CD4-positive, alpha-beta memory T cell (primary cell): ENCODE measurements around the gene CHCHD6. TPM values are rescaled to one million over a fixed set of nuclear protein-coding genes. Genes with fewer than 3 reads are reported as not detected.

Experiments used
- CTCF ChIA-PET: fragments of 350-600 bp; sonication (Branson Sonifier 250); formaldehyde crosslinking; loops from one replicate; lab custom pipeline; 2021; ENCODE audit warnings: inconsistent platforms; ENCODE audit not compliant: partially characterized antibody; lab: Charles Lee
- POLR2A ChIA-PET: fragments of 350-600 bp; sonication (Branson Sonifier 250); formaldehyde crosslinking; loops from one replicate; lab custom pipeline; 2021; ENCODE audit not compliant: partially characterized antibody; lab: Charles Lee
- DNase-seq, 5 donors: peaks; one replicate each; pipeline versions ENCODE4 v3.0.0 to v3.0.0-alpha.2; 2020 to 2022; ENCODE audit warnings: mixed read lengths in 1 of 5
- H3K27ac ChIP-seq: one replicate; pipeline ENCODE4 v1.7.0; 2013; ENCODE audit warnings: low read depth, low read length
- H3K27me3 ChIP-seq: 2 replicates; pipeline ENCODE4 v1.7.0; 2013; ENCODE audit warnings: mild to moderate bottlenecking, low read length, moderate library complexity; ENCODE audit not compliant: insufficient read depth
- H3K36me3 ChIP-seq: 2 replicates; pipeline ENCODE4 v1.7.0; 2013; ENCODE audit warnings: mild to moderate bottlenecking, low read length, moderate library complexity; ENCODE audit not compliant: insufficient read depth
- H3K4me1 ChIP-seq: 2 replicates; pipeline ENCODE4 v1.7.0; 2013; ENCODE audit warnings: mild to moderate bottlenecking, low read length, moderate library complexity; ENCODE audit not compliant: insufficient read depth
- H3K4me3 ChIP-seq, 2 donors: one replicate each; pipeline ENCODE4 v1.7.0; 2013; ENCODE audit warnings: low read length in 2 of 2, mild to moderate bottlenecking in 1 of 2
- H3K9me3 ChIP-seq, 2 donors: one replicate each; pipeline ENCODE4 v1.7.0; 2013; ENCODE audit warnings: low read length in 2 of 2, control low read depth in 1 of 2; ENCODE audit not compliant: control insufficient read depth in 1 of 2
- H3K27ac Mint-ChIP-seq, 7 donors: one replicate each; pipeline ENCODE4 v1.8.0; 2020 to 2021; ENCODE audit warnings: mixed read lengths in 7 of 7, mild to moderate bottlenecking in 6 of 7, inconsistent platforms in 3 of 7, moderate library complexity in 3 of 7
- H3K27me3 Mint-ChIP-seq, 2 donors: one replicate each; pipeline ENCODE4 v1.8.0; 2020 to 2021; ENCODE audit warnings: mixed read lengths in 2 of 2
- H3K36me3 Mint-ChIP-seq, 2 donors: one replicate each; pipeline ENCODE4 v1.8.0; 2020 to 2021; ENCODE audit warnings: mixed read lengths in 2 of 2, inconsistent platforms in 1 of 2, mild to moderate bottlenecking in 1 of 2
- H3K4me1 Mint-ChIP-seq, 4 donors: one replicate each; pipeline ENCODE4 v1.8.0; 2020 to 2021; ENCODE audit warnings: mixed read lengths in 4 of 4, mild to moderate bottlenecking in 1 of 4
- H3K4me3 Mint-ChIP-seq, 8 donors: one replicate each; pipeline ENCODE4 v1.8.0; 2020 to 2021; ENCODE audit warnings: mixed read lengths in 8 of 8, mild to moderate bottlenecking in 7 of 8, moderate library complexity in 6 of 8, inconsistent platforms in 3 of 8
- H3K9me3 Mint-ChIP-seq, 8 donors: one replicate each; pipeline ENCODE4 v1.8.0; 2020 to 2021; ENCODE audit warnings: mixed read lengths in 8 of 8, mild to moderate bottlenecking in 5 of 8, inconsistent platforms in 3 of 8, moderate library complexity in 1 of 8
- intact Hi-C: fragments of 100-400 bp; cut with micrococcal nuclease; formaldehyde crosslinking; loops from one replicate; pipeline ENCODE4 v1.15.1; 2023
- polyA plus RNA-seq, 2 donors: library from polyadenylated mRNA; unstranded; fragments of 300-500 nt; fragmentation: Illumina TruSeq; gene quantifications; one replicate each; pipeline ENCODE4 v1.2.3, GENCODE V29; 2021
- total RNA-seq, 2 experiments: library from RNA; stranded (reverse); gene quantifications; one replicate each; pipeline ENCODE4 v1.2.3, GENCODE V29; 2021

CHCHD6 gene
- total and polyA plus RNA-seq, 4 experiments from 2014 or later, result 7.3 to 12.3 (median 10.2) TPM

DNA sequence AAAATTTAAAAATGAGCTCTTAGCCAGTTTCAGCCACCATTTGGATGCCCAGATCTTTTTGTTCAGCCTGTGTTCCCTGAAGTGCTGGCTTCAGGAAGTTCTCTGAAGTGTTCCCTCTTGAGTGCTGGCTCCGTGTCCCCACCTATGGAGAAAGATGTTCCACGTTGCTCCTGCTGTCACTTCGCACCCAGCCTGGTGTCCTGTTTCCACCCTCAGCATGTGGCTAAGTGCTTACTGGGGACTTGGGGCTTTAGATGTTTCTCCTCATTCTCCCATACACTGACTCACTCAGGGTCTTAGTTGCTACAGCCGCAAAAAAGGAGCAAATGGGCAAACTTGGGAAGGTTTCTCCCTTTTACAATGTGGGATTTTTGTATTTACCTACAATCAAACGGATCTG, 16.6 kb downstream of the CHCHD6 start:
- H3K36me3 Mint-ChIP-seq, result peaks cover 11 to 18% of the 10 kb centered on the region in 2 donors
- Histone ChIP-seq H3K4me1 (no peaks in the 10 kb centered on the region), H3K27ac (no peak overlapping the region), H3K27me3 (no peaks in the 10 kb centered on the region), H3K36me3 (no peaks in the 10 kb centered on the region), H3K9me3 (no peaks in the 10 kb centered on the region), H3K4me3 (no peak overlapping the region)
- no peaks in the 10 kb centered on the region for H3K27me3 Mint-ChIP-seq
- CTCF ChIA-PET, result no interaction called here
- H3K9me3 Mint-ChIP-seq, result peaks cover 0 to 6% (median 0%) of the 10 kb centered on the region in 8 donors
- no peak overlapping the region for H3K4me3 Mint-ChIP-seq
- peak overlapping the region in 1 of 7 donors; percentile 32 for H3K27ac Mint-ChIP-seq
- peaks cover 0 to 10% (median 6%) of the 10 kb centered on the region in 4 donors for H3K4me1 Mint-ChIP-seq
- no peak for DNase-seq
- POLR2A ChIA-PET, result no interaction called here
- intact Hi-C loops, result no loop called here

DNA sequence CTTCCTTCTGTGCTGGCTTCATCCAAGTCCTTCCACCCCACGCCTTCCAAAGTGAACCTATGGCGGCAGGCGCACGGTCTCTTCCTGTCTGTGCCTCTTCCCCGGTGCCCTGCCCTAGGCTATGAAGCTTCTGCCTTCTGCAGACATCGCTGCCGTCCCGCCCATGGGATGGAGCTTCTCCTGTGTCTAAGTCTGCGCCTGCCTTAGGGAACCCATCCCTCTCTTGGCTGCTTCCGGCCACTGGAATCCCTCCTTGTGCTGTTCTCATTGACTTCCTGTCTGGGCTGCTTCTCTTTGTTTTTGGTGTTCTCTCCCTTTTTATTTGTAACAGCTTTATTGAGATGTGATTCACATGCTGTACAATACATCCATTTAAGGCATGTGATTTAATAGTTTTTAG, 17.2 kb downstream of the CHCHD6 start:
- Mint-ChIP-seq H3K27ac (no peak overlapping the region), H3K4me3 (no peak overlapping the region), H3K27me3 (no peaks in the 10 kb centered on the region), H3K4me1 (peaks cover 0 to 7% (median 4%) of the 10 kb centered on the region in 4 donors), H3K36me3 (peaks cover 18 to 24% of the 10 kb centered on the region in 2 donors), H3K9me3 (peaks cover 0 to 6% (median 0%) of the 10 kb centered on the region in 8 donors)
- no peaks in the 10 kb centered on the region for H3K9me3 ChIP-seq
- H3K4me3 ChIP-seq, result no peak overlapping the region
- CTCF ChIA-PET, result no interaction called here
- no peaks in the 10 kb centered on the region for H3K36me3 ChIP-seq
- H3K27ac ChIP-seq, result no peak overlapping the region
- intact Hi-C loops, result no loop called here
- H3K27me3 ChIP-seq, result no peaks in the 10 kb centered on the region
- H3K4me1 ChIP-seq, result no peaks in the 10 kb centered on the region
- POLR2A ChIA-PET, result no interaction called here
- no peak for DNase-seq

DNA sequence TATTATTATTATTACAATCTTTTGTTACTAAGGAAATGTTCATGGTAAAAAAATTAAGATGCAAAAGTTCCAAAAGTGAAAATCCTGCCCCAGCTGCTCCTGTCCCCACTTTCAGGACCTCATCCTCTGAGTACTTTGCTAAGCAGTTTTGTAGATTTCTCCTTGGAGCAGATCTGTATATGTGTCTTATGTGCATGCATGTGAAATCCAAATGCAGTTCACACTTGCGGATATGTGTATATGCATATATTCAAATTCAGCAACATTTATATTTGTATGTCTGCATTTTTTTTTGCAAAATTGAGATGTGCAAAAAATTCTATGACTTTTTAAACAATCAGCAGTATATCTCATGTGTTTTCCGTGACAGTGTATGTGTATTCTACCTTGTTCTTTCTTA, 19.2 kb downstream of the CHCHD6 start:
- H3K4me1 ChIP-seq, result no peaks in the 10 kb centered on the region
- no peak overlapping the region for H3K4me3 Mint-ChIP-seq
- H3K4me1 Mint-ChIP-seq, result peaks cover 0 to 6% (median 3%) of the 10 kb centered on the region in 4 donors
- peaks cover 32 to 39% of the 10 kb centered on the region in 2 donors for H3K36me3 Mint-ChIP-seq
- CTCF ChIA-PET, result no interaction called here
- no peak overlapping the region for H3K27ac Mint-ChIP-seq
- intact Hi-C loops, result no loop called here
- no peak overlapping the region for H3K4me3 ChIP-seq
- no peaks in the 10 kb centered on the region for H3K9me3 ChIP-seq
- H3K27ac ChIP-seq, result no peak overlapping the region
- H3K27me3 Mint-ChIP-seq, result no peaks in the 10 kb centered on the region
- POLR2A ChIA-PET, result no interaction called here
- DNase-seq, result no peak
- no peaks in the 10 kb centered on the region for H3K27me3 ChIP-seq
- H3K36me3 ChIP-seq, result peaks cover 7% of the 10 kb centered on the region
- peaks cover 0 to 6% (median 0%) of the 10 kb centered on the region in 8 donors for H3K9me3 Mint-ChIP-seq

DNA sequence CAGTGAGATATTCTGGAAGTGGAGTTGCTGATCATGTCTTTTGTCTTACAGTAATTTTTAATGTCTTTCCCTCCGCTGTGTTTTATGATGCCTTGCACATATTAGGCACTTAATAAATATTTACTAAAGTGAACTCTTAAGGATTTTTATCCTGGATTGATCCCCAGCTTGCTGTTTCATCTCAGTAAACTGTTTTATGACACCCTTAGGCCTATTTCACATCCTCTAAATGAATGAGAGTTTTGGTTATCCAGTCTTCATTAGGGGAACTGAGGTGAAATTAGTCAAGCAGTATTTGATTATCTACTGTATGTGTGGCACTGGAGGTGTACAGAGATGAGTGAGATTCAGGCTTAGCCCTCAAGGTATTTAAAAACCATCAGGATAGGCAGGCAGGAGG, 19.8 kb downstream of the CHCHD6 start:
- H3K36me3 Mint-ChIP-seq, result peaks cover 32 to 43% of the 10 kb centered on the region in 2 donors
- Histone ChIP-seq H3K27me3 (no peaks in the 10 kb centered on the region), H3K36me3 (peaks cover 7% of the 10 kb centered on the region), H3K4me1 (no peaks in the 10 kb centered on the region), H3K9me3 (no peaks in the 10 kb centered on the region), H3K4me3 (no peak overlapping the region), H3K27ac (no peak overlapping the region)
- peaks cover 0 to 6% (median 2%) of the 10 kb centered on the region in 4 donors for H3K4me1 Mint-ChIP-seq
- peaks cover 0 to 6% (median 0%) of the 10 kb centered on the region in 8 donors for H3K9me3 Mint-ChIP-seq
- POLR2A ChIA-PET, result no interaction called here
- CTCF ChIA-PET, result no interaction called here
- intact Hi-C loops, result no loop called here
- H3K27ac Mint-ChIP-seq, result peak overlapping the region in 1 of 7 donors; percentile 74
- H3K27me3 Mint-ChIP-seq, result no peaks in the 10 kb centered on the region
- no peak overlapping the region for H3K4me3 Mint-ChIP-seq
- no peak for DNase-seq

DNA sequence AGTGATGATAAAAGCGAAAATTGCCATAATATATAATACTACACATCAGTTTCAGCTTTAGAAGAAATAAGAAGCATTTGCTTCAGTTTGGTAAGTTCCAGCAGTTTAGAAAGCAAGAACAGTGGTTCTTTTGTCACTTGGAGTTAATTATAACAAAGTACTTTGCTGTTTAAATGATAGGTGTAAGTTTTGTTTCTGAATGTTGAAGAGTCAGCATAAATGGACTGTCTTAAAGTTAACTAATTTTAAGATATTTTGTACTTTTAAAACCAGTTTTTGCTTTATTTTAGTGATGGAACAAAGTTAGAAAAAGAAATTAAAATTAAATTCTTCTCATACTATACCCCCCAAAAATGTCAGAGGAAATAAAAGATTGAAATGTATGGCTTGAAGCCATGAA, 24.6 kb downstream of the CHCHD6 start:
- H3K27ac Mint-ChIP-seq, result peak overlapping the region in 1 of 7 donors; percentile 14
- peaks cover 0 to 6% (median 0%) of the 10 kb centered on the region in 8 donors for H3K9me3 Mint-ChIP-seq
- H3K4me1 Mint-ChIP-seq, result peaks cover 3 to 6% (median 5%) of the 10 kb centered on the region in 4 donors
- POLR2A ChIA-PET, result no interaction called here
- H3K4me3 Mint-ChIP-seq, result no peak overlapping the region
- CTCF ChIA-PET, result no interaction called here
- Histone ChIP-seq H3K9me3 (no peaks in the 10 kb centered on the region), H3K27me3 (no peaks in the 10 kb centered on the region), H3K4me1 (no peaks in the 10 kb centered on the region), H3K4me3 (no peak overlapping the region), H3K27ac (no peak overlapping the region), H3K36me3 (peaks cover 7% of the 10 kb centered on the region)
- H3K36me3 Mint-ChIP-seq, result peaks cover 52 to 53% of the 10 kb centered on the region in 2 donors
- intact Hi-C loops, result no loop called here
- H3K27me3 Mint-ChIP-seq, result no peaks in the 10 kb centered on the region
- DNase-seq, result no peak

DNA sequence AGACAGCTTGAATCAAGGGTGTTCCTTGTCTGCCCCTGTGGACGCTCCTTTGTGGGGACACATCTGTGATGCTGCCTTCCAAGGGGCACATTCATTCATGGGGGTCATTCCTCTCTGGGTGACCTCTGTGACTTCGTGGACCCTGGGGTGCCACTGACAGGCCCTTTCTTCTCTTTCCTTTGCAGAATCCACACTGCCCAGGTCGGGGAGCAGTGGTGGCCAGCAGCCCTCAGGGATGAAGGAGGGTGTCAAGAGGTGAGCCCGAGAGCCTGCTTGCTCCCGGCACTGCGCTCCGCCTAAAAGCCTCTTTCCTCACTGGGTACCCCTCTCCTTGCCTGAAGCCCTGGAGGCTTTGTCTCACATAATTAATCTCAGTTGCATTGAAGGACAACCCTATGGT, 26.3 kb downstream of the CHCHD6 start:
- DNase-seq, result no peak
- Mint-ChIP-seq H3K9me3 (peaks cover 0 to 3% (median 0%) of the 10 kb centered on the region in 8 donors), H3K36me3 (peaks cover 55 to 59% of the 10 kb centered on the region in 2 donors), H3K4me3 (no peak overlapping the region), H3K27ac (no peak overlapping the region), H3K4me1 (peaks cover 3 to 6% (median 5%) of the 10 kb centered on the region in 4 donors), H3K27me3 (no peaks in the 10 kb centered on the region)
- ChIA-PET POLR2A (no interaction called here), CTCF (interaction anchor here (0.6 kb wide), 1 partner anchor 129 kb away, joined by 3 read pairs; no protein-coding TSS in a partner anchor)
- peaks cover 7% of the 10 kb centered on the region for H3K36me3 ChIP-seq
- H3K4me1 ChIP-seq, result no peaks in the 10 kb centered on the region
- H3K27me3 ChIP-seq, result no peaks in the 10 kb centered on the region
- H3K27ac ChIP-seq, result no peak overlapping the region
- H3K4me3 ChIP-seq, result no peak overlapping the region
- intact Hi-C loops, result no loop called here
- no peaks in the 10 kb centered on the region for H3K9me3 ChIP-seq

DNA sequence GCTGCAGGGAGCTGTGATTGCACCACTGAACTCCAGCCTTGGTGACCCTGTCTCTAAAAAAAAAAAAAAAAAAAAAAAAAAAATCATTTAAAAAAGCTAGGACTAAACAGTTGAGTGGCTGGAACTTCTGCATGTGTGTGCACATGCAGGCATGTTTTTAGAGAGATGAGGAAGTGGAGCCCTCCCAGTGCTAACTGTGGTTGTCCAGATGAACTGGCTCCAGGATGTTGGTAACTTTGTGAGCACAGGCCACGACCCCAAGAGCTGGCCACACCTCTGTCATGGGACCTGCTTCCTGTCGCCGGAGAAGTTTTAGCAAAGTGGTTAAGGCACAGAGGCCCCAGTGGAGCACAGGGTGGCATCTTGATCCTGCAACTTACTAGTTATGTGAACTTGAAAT, 27.0 kb downstream of the CHCHD6 start:
- Histone ChIP-seq H3K4me1 (no peaks in the 10 kb centered on the region), H3K9me3 (no peaks in the 10 kb centered on the region), H3K4me3 (no peak overlapping the region), H3K36me3 (peaks cover 7% of the 10 kb centered on the region), H3K27me3 (no peaks in the 10 kb centered on the region), H3K27ac (no peak overlapping the region)
- no peak for DNase-seq
- Mint-ChIP-seq H3K4me3 (no peak overlapping the region), H3K4me1 (peaks cover 3 to 6% (median 5%) of the 10 kb centered on the region in 4 donors), H3K27me3 (no peaks in the 10 kb centered on the region), H3K36me3 (peaks cover 55 to 60% of the 10 kb centered on the region in 2 donors), H3K27ac (peak overlapping the region in 2 of 7 donors; percentile 29 to 47), H3K9me3 (peaks cover 0 to 3% (median 0%) of the 10 kb centered on the region in 8 donors)
- POLR2A ChIA-PET, result no interaction called here
- intact Hi-C loops, result no loop called here
- CTCF ChIA-PET, result interaction anchor here (0.6 kb wide), 1 partner anchor 129 kb away, joined by 3 read pairs; no protein-coding TSS in a partner anchor
